NT2/D1 (cell line): Measurements from ENCODE around the gene ADK.
"Not testable (repeated sequence)": the region's sequence is repeated elsewhere in the genome, so short reads cannot be mapped to it uniquely, and the experiment has no call there.

Source experiments
- DNase-seq: peaks from one replicate; pipeline ENCODE4 v3.0.0-alpha.2; 2011; ENCODE audit warnings: low read depth, low spot score
- H3K27me3 ChIP-seq: 2 replicates; pipeline ENCODE4 v1.6.0; 2011; ENCODE audit warnings: mild to moderate bottlenecking; ENCODE audit not compliant: insufficient read length, insufficient read depth
- H3K36me3 ChIP-seq: 2 replicates; pipeline ENCODE4 v1.6.1; 2011; ENCODE audit warnings: mild to moderate bottlenecking, low read length, mixed read lengths; ENCODE audit not compliant: insufficient read depth, insufficient read length
- H3K4me1 ChIP-seq: 2 replicates; pipeline ENCODE4 v1.5.1; 2011; ENCODE audit not compliant: insufficient read depth, insufficient read length
- H3K4me3 ChIP-seq: 2 replicates; pipeline ENCODE4 v1.5.1; 2011; ENCODE audit warnings: low read depth; ENCODE audit not compliant: insufficient read length
- H3K9ac ChIP-seq: 2 replicates; pipeline ENCODE4 v1.6.0; 2011; ENCODE audit warnings: low read depth; ENCODE audit not compliant: insufficient read length
- H3K9me3 ChIP-seq: 2 replicates; pipeline ENCODE4 v1.5.1; 2011; ENCODE audit warnings: mild to moderate bottlenecking, low read length; ENCODE audit not compliant: insufficient read depth
- SUZ12 ChIP-seq: IDR thresholded peaks from 2 replicates; pipeline ENCODE4 v1.6.1; 2011; ENCODE audit not compliant: insufficient read length, insufficient read depth; ENCODE audit errors: extremely low read depth
- YY1 ChIP-seq: IDR thresholded peaks from 2 replicates; pipeline ENCODE4 v1.6.1; 2011; ENCODE audit not compliant: insufficient read length, insufficient read depth
- ZNF274 ChIP-seq: IDR thresholded peaks from 2 replicates; pipeline ENCODE4 v1.6.1; 2011; ENCODE audit warnings: mild to moderate bottlenecking, low read depth, low read length

Gene ADK

GRCh38 chr10:74480778-74481177, 329.8 kb downstream of the ADK start:
- Histone ChIP-seq H3K4me3 (no peak overlapping the region), H3K27me3 (no peaks in the 10 kb centered on the region), H3K4me1 (no peaks in the 10 kb centered on the region), H3K9me3 (no peaks in the 10 kb centered on the region; the same call in 1 of the 2 replicates), H3K36me3 (no peaks in the 10 kb centered on the region), H3K9ac (no peak overlapping the region)
- no peak for DNase-seq
- TF ChIP-seq SUZ12 = no peak
- no peak for TF ChIP-seq ZNF274
- TF ChIP-seq YY1 = no peak

GRCh38 chr10:74483356-74483755, 332.3 kb downstream of the ADK start:
- no peaks in the 10 kb centered on the region; the same call in 1 of the 2 replicates for H3K9me3 ChIP-seq
- no peak overlapping the region for H3K4me3 ChIP-seq
- TF ChIP-seq SUZ12 (no peak), YY1 (no peak), ZNF274 (no peak)
- H3K27me3 ChIP-seq = no peaks in the 10 kb centered on the region
- DNase-seq = no peak
- H3K36me3 ChIP-seq = no peaks in the 10 kb centered on the region
- no peak overlapping the region for H3K9ac ChIP-seq
- H3K4me1 ChIP-seq = no peaks in the 10 kb centered on the region

- Histone ChIP-seq H3K4me3 (no peak overlapping the region), H3K9ac (no peak overlapping the region), H3K4me1 (no peaks in the 10 kb centered on the region), H3K9me3 (no peaks in the 10 kb centered on the region; the same call in 1 of the 2 replicates), H3K36me3 (no peaks in the 10 kb centered on the region), H3K27me3 (no peaks in the 10 kb centered on the region)
- DNase-seq = no peak
- TF ChIP-seq ZNF274 (no peak), YY1 (no peak), SUZ12 (no peak)
Observed at GRCh38 chr10:74485283-74485682, 334.3 kb downstream of the ADK start.

GRCh38 chr10:74486659-74487058, 335.6 kb downstream of the ADK start:
- DNase-seq = no peak
- Histone ChIP-seq H3K4me1 (no peaks in the 10 kb centered on the region), H3K4me3 (no peak overlapping the region), H3K36me3 (no peaks in the 10 kb centered on the region), H3K9me3 (no peaks in the 10 kb centered on the region; the same call in 1 of the 2 replicates), H3K9ac (no peak overlapping the region), H3K27me3 (no peaks in the 10 kb centered on the region)
- TF ChIP-seq YY1 = no peak
- TF ChIP-seq SUZ12 = no peak
- TF ChIP-seq ZNF274 = no peak

GRCh38 chr10:74488907-74489306, 337.9 kb downstream of the ADK start:
- H3K4me1 ChIP-seq = no peaks in the 10 kb centered on the region
- H3K36me3 ChIP-seq = no peaks in the 10 kb centered on the region
- no peak for DNase-seq
- TF ChIP-seq ZNF274 = no peak
- TF ChIP-seq SUZ12 = no peak
- no peak for TF ChIP-seq YY1
- no peak overlapping the region for H3K4me3 ChIP-seq
- H3K9me3 ChIP-seq = no peaks in the 10 kb centered on the region
- H3K9ac ChIP-seq = no peak overlapping the region
- no peaks in the 10 kb centered on the region for H3K27me3 ChIP-seq

- no peaks in the 10 kb centered on the region for H3K27me3 ChIP-seq
- no peaks in the 10 kb centered on the region for H3K36me3 ChIP-seq
- TF ChIP-seq YY1 = no peak
- no peak for TF ChIP-seq ZNF274
- TF ChIP-seq SUZ12 = no peak
- no peaks in the 10 kb centered on the region for H3K9me3 ChIP-seq
- no peaks in the 10 kb centered on the region for H3K4me1 ChIP-seq
- H3K9ac ChIP-seq = no peak overlapping the region
- no peak for DNase-seq
- H3K4me3 ChIP-seq = no peak overlapping the region
Observed at GRCh38 chr10:74490551-74490950, 339.5 kb downstream of the ADK start.

GRCh38 chr10:74491014-74491413, 340.0 kb downstream of the ADK start:
- Histone ChIP-seq H3K36me3 (no peaks in the 10 kb centered on the region), H3K9me3 (no peaks in the 10 kb centered on the region), H3K9ac (no peak overlapping the region), H3K4me1 (no peaks in the 10 kb centered on the region), H3K4me3 (no peak overlapping the region), H3K27me3 (no peaks in the 10 kb centered on the region)
- TF ChIP-seq SUZ12 = no peak
- no peak for TF ChIP-seq ZNF274
- no peak for TF ChIP-seq YY1
- no peak for DNase-seq

GRCh38 chr10:74496276-74496675, 345.3 kb downstream of the ADK start:
- H3K4me1 ChIP-seq, H3K9me3 ChIP-seq, DNase-seq, H3K36me3 ChIP-seq, H3K27me3 ChIP-seq, H3K4me3 ChIP-seq, H3K9ac ChIP-seq: not testable (repeated sequence)

GRCh38 chr10:74498664-74499063, 347.6 kb downstream of the ADK start:
- not testable (repeated sequence) for H3K4me3 ChIP-seq, H3K9me3 ChIP-seq, H3K27me3 ChIP-seq, DNase-seq, H3K9ac ChIP-seq, H3K36me3 ChIP-seq, H3K4me1 ChIP-seq
